ENCODE measurements around the gene ZFAND6.

ZFAND6 gene

GRCh38 chr15:80100247-80100646 is 40.8 kb downstream of the ZFAND6 start:
- TF ChIP-seq, protein P1, sequence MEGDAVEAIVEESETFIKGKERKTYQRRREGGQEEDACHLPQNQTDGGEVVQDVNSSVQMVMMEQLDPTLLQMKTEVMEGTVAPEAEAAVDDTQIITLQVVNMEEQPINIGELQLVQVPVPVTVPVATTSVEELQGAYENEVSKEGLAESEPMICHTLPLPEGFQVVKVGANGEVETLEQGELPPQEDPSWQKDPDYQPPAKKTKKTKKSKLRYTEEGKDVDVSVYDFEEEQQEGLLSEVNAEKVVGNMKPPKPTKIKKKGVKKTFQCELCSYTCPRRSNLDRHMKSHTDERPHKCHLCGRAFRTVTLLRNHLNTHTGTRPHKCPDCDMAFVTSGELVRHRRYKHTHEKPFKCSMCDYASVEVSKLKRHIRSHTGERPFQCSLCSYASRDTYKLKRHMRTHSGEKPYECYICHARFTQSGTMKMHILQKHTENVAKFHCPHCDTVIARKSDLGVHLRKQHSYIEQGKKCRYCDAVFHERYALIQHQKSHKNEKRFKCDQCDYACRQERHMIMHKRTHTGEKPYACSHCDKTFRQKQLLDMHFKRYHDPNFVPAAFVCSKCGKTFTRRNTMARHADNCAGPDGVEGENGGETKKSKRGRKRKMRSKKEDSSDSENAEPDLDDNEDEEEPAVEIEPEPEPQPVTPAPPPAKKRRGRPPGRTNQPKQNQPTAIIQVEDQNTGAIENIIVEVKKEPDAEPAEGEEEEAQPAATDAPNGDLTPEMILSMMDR (IDR thresholded peaks at IDR 0.05; ENCODE audit: borderline replicate concordance, insufficient read depth, low read depth, low read length), result no peak
- H3K4me3 ChIP-seq (ENCODE audit: low read depth, low read length), result no peak overlapping the region

- TF ChIP-seq, protein P1 (IDR thresholded peaks at IDR 0.05; ENCODE audit: borderline replicate concordance, insufficient read depth, low read depth, low read length), result no peak
- no peak overlapping the region for H3K4me3 ChIP-seq (ENCODE audit: low read depth, low read length)
These were observed 45.7 kb downstream of the ZFAND6 start for GRCh38 chr15:80105193-80105592.

DNA sequence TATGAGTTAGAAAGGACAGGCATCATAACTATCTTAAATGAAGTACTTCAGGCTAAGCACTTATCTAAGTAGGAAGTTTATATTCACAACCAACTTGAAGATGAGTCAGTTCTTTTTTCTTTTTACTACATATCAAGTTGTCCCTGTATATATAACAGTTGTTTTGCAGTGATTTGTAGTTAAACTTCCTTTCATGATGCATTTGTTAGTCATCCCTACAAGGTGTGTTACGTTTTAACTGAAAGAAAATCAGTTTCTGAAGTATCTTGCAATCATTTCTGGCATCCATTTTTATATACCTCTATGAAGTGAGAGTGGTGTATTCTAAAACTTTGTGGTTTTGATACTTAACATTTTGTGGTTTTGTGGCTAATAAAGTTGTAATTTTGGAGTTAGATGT is 46.1 kb downstream of the ZFAND6 start:
- H3K4me3 ChIP-seq (ENCODE audit: low read depth, low read length), result no peak overlapping the region
- TF ChIP-seq, protein P1 (IDR thresholded peaks at IDR 0.05; ENCODE audit: borderline replicate concordance, insufficient read depth, low read depth, low read length), result no peak

- TF ChIP-seq, protein P1 (IDR thresholded peaks at IDR 0.05; ENCODE audit: borderline replicate concordance, insufficient read depth, low read depth, low read length), result no peak
- H3K4me3 ChIP-seq (ENCODE audit: low read depth, low read length), result no peak overlapping the region
These were observed 46.6 kb downstream of the ZFAND6 start for GRCh38 chr15:80106051-80106450.

DNA sequence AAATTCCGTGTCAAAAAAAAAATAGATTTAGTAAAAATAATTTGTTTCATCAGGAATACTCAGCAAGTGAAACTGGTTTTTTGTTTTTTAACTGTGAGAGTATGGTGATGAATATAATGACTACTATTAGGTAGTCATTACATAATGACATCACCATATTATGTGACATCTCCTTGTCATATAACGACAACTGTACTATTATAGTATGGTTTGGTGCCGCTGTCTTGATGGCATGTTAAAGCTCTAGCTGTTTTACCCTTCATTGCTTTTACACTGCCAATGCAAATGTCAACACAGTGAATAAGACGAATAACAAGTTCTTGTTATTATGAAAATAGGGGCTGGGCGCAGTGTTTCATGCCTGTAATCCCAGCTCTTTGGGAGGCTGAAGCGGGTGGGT is 47.7 kb downstream of the ZFAND6 start:
- no peak overlapping the region for H3K4me3 ChIP-seq (ENCODE audit: low read depth, low read length)
- TF ChIP-seq, protein P1 (IDR thresholded peaks at IDR 0.05; ENCODE audit: borderline replicate concordance, insufficient read depth, low read depth, low read length), result no peak

DNA sequence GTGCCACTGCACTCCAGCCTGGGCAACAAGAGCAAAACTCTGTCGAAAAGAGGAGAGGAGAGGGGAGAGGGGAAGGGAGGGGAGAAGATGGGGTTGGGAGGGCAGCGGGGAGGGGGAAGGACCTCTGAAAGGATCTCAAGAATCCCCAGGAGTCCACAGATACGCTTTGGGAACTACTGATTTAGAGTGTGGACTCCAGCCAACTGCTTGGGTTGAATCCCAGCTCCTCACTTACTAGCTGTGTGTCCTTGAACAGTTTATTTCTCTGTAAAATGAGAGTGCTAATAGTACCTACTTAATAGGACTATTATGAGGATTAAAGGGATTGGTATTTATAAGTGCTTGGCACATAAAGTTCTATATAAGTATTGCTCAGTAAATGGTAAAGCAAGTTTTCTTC is 48.3 kb downstream of the ZFAND6 start:
- H3K4me3 ChIP-seq (ENCODE audit: low read depth, low read length), result no peak overlapping the region
- TF ChIP-seq, protein P1 (IDR thresholded peaks at IDR 0.05; ENCODE audit: borderline replicate concordance, insufficient read depth, low read depth, low read length), result no peak

DNA sequence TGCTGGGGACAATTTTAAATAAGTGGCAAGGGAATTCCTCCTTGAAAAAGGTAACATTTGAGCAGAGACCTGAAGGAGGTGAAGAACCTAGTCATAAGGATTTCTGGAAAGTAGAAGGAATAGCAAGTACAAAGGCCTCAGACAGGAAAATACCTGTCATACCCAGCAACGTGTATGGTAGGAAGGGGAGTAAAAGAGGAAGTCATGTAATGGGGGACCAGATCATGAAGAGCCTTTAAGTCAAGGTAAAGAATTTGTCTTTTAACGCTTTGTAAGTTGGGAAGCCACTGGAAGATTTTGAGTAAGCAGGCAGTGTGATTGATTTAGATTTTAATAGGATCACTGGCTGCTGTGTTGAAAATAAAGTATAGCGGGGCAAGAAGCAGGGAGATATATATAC is 49.9 kb downstream of the ZFAND6 start:
- TF ChIP-seq, protein P1 (IDR thresholded peaks at IDR 0.05; ENCODE audit: borderline replicate concordance, insufficient read depth, low read depth, low read length), result no peak
- H3K4me3 ChIP-seq (ENCODE audit: low read depth, low read length), result no peak overlapping the region
